Dedifferentiated amniotic fluid mesenchymal stem cell (primary cell): ENCODE data around the gene AKAP13.

Experiments
- DNase-seq: peaks from one replicate; pipeline ENCODE4 v3.0.0-alpha.2; 2016; ENCODE audit errors: extremely low spot score

The AKAP13 gene

GRCh38 chr15:85445361-85445760, 65.0 kb downstream of the AKAP13 start:
- DNase-seq, result no peak

GRCh38 chr15:85451099-85451700, 70.8 kb downstream of the AKAP13 start:
- DNase-seq, result no peak

DNA sequence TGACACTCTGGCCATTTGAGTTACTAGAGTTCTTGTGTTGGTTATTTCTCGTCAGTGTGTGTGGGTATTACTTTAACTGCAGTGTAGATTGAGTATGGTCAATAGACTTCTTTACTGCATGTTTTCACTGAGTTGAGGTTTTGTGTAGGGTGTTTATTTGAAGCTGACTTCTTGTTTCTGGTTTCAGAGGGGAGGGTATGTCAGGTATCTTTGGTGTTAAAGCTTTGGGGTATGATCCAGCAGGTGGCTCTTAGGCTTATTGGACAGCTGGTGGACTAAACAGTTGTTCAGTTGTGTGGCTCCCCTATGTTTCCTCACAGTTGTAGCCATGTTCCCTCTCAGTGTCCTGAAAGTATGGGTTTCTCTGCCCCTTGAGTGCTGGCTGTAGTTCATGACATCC, 72.0 kb downstream of the AKAP13 start:
- no peak for DNase-seq

- no peak for DNase-seq
Observed at GRCh38 chr15:85453144-85453872, 72.9 kb downstream of the AKAP13 start.

DNA sequence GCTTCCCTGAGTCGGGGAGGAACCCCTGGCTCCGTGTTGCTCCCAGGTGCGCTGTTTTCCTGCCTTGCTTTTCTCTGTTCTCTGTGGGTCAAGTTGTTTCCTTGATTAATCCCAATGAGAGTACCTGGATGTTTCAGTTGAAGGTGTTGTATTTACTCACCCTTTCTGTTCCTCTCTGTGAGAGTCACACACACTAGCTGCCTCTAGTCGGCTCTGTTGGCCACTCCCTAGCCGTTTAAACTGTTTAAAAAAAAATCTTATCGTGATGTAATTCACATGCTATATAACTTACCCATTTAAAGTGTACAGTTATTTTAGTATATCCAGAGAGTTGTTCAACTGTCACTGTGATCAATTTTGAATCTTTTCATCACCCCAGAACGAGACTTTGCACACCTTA, 74.0 kb downstream of the AKAP13 start:
- DNase-seq, result no peak

- DNase-seq, result no peak
Observed at GRCh38 chr15:85455891-85456290, 75.5 kb downstream of the AKAP13 start.

DNA sequence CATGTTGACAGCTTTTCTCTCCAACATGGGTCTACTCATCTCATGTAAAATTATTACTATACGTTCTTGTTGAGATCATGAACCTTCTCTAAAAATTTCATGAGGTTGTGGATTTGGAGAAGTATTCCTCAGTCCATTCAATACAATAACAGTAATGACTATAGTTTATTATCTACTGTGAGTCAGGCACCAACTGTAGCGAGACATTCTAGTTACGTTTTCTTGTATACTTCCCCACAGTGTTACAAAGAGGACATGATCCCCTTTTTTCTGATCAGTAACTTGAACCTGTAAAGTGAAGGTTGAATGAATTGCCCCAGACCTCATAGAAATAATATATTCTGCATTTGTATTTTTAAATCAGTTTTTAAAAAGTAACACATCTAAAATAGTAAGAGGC, 76.4 kb downstream of the AKAP13 start:
- DNase-seq, result no peak

GRCh38 chr15:85457392-85457968, 77.1 kb downstream of the AKAP13 start:
- no peak for DNase-seq

DNA sequence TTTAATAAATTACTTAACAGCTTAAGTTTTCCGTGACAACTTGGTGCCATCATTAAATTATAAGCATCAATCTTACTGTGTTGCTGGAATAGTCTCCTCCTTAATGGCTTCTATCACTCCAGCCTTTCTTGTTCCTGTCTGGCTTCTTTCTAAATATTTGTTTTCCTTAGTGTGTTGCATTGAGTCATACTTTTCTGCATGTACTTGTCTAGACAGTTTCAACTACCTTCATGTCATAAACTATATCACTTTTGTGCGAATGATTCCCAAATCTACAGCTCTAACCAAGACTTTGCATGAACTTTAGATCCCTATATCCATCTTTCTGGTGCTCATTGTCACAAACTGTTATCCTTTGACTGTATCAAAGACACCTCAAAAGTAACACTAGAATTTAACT, 78.4 kb downstream of the AKAP13 start:
- DNase-seq, result no peak

- no peak for DNase-seq
Observed at GRCh38 chr15:85462029-85462428, 81.6 kb downstream of the AKAP13 start.

- no peak for DNase-seq
Observed at GRCh38 chr15:85463276-85463892, 83.0 kb downstream of the AKAP13 start.

- DNase-seq, result no peak
Observed at GRCh38 chr15:85463976-85464375, 83.6 kb downstream of the AKAP13 start.

GRCh38 chr15:85464471-85464870, 84.1 kb downstream of the AKAP13 start:
- no peak for DNase-seq

- no peak for DNase-seq
Observed at GRCh38 chr15:85470563-85471271, 90.3 kb downstream of the AKAP13 start.

DNA sequence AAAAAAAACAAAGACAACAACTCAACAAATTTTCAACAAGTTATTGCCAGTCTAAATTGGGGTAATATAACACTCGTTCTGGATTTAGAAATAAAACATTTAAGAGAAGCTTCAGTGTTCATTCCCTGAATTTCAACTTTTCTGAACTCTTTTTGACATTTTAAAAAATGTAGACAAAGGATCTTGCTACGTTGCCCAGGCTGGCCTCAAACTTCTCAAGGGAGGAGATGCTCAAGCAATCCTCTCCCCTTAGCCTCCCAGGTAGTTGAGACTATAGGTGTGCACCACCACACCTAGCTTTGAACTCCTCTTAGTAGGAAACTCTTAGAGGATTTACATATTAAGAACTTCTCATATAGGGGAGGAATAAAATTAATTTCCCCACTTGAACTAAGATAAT, 91.9 kb downstream of the AKAP13 start:
- no peak for DNase-seq

GRCh38 chr15:85473455-85473854, 93.1 kb downstream of the AKAP13 start:
- no peak for DNase-seq

- DNase-seq, result no peak
Observed at GRCh38 chr15:85474700-85475316, 94.4 kb downstream of the AKAP13 start.

GRCh38 chr15:85475317-85475701, 94.9 kb downstream of the AKAP13 start:
- no peak for DNase-seq

DNA sequence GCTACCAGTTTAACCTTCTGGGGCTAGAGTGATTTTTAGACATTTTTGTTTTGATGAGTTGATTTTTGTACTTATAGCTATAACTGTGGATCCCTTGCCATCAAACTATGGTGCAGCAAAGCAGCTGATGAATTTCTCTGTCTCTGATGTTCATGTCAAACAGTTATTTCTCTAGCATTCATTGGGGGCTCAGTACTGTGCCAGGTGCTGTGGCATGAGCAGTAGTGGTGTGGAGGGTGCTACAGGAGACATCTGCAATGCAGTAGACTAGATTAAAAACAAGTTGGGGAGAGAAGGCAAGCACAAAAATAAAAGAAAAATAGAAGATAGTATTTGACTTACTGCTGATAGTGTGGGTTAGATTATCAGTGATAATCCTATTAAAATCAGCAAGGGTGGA, 95.3 kb downstream of the AKAP13 start:
- no peak for DNase-seq

- no peak for DNase-seq
Observed at GRCh38 chr15:85477061-85477460, 96.7 kb downstream of the AKAP13 start.

GRCh38 chr15:85477730-85478129, 97.3 kb downstream of the AKAP13 start:
- DNase-seq, result no peak
